NOMO-1 (cell line): ENCODE measurements around the gene MAS1L.
"Not testable (repeated sequence)": the region's sequence is repeated elsewhere in the genome, so short reads cannot be mapped to it uniquely, and the experiment has no call there.

ENCODE experiments used
- DNase-seq, 2 experiments: peaks; one replicate each; lab custom pipeline; 2025; ENCODE audit not compliant: unreplicated experiment in 2 of 2; lab: John Stamatoyannopoulos, UW

MAS1L gene

DNA sequence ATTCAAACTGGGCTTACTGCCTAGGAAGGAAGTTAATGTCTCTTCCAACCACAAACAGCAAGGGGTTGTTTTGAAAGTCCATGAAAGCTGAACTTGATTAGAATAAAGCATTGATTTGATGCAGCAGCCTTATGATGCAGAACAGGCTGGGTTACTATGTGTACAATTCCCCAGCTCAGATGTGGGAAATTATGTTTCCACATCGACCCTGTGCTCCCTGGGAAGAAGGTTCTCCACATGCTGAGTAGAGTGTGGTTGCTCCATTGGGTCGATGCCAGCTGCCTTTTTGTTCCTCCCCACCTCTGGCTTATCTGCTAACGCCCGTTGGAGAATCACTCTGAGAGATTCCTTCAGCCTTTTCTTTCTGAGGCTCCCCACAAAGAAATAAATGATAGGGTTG is 1.2 kb downstream of the MAS1L start:
- no peak for DNase-seq

DNA sequence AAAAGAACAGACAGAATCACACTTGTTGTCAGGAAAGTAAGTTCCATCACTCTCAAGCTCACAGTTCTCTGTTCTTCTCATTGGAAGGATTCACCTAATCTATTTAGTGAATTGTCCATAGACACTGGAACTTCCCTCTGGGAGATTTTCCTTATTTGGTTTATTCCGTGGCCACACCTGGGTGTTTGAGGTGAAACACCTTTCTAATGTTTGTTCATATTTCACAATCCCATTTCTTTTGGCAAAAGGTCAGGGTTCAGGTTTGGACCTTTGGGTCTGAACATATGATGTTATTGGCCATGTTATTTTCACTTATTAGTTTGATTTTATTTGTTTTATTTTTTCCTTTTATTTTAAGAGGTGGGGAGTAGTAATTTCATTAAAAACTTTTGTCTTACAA is 4.0 kb downstream of the MAS1L start:
- DNase-seq, result no peak

DNA sequence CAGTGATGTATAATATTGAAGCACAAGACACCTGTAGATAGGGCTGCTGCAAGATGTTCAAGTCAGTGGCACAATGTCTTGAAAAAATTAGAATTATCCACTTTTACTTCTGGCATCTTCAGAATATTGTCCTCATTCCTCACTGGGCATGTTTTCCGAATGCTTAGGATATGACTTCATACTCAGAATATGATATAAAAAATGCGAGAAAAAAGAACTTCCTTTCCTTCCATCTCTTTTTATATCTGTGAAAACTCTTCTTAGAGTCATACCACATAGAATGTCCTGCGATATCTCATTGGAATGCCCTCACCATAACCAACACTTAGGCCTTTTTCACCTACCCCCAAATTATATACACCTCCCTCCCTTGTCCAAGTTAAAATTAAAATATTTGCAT is 4.6 kb downstream of the MAS1L start:
- no peak for DNase-seq

DNA sequence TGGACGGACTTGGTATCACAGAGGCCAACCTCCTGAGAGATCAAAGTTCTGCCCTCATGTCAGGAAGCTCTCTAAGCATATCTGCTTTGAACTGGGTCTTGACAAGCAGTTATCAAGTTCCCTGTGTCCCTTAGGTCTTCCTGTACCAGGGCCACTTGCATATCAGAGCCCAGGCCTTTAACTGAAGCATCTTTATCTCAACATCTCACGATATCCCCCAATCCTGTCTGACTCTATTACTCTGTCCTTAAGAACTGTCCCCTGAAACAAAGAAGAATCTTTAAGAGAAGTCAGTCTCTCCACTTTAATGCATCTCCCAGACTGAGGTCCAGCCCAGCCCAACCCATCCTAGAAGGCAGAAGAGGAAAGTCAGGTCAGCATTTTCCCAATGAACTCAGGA is 8.2 kb downstream of the MAS1L start:
- no peak for DNase-seq

DNA sequence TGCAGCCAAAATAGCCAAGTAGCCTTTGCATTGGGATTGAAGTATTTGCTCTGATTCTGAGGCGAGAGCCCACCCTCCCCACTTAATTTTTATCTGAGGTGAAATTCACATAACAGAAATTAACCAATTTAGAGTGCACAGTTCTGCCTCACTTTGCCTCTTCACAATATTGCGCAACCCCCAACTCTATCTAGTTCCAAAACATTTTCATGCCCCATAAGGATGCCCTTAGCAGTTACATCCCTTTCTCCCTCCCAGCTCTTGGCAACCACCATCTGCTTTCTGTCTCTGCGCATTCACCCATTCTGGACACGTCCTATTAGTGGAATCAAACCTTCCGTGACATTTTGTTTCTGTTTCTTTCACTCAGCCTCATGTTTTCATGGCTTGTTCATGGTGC is 9.0 kb downstream of the MAS1L start:
- DNase-seq, result no peak

DNA sequence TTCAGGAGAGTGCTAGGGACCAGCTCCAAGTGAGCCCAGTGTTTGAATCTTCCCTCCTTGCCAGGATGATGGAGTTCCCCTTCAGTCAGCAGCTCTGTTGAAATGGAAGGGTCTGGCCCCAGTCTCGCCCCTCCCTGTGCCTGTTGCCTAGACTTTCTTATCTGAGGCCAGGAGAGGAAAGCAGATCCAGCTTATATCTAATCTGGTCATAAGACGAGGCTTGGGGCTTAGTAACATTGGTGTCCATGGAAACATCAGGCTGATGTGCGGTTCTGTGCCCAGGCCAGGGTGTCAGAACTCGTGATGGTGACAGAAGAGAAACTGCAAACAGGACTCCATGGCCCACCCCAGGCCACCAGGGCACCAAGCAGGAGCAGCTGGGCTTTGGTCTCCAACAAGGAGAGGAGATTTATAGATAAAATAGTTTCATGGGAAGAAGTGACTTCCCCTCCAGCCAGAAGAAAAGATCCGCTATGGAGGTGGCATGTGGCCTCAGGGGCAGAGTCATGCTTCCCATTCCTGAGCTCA is 9.8 kb downstream of the MAS1L start:
- no peak for DNase-seq

DNA sequence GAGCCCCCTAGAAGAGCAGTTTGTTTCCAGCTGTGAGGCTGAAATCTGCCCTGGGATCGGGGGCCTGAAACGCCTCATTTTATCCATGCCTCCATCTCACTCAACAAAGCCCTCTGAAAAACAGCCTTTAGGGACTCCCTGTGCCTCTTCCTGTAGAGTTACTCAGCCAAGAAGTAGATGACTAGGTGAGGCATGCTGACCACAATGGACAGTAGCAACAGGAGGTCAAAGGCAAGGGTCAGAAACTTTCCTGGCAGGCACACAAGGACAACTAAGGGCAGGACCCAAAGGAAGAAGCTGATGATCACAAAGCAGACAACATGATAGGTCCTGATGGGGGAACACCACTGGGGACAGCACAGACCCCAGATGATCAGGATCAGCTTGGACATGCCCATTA is 12.8 kb downstream of the MAS1L start:
- DNase-seq, result no peak

DNA sequence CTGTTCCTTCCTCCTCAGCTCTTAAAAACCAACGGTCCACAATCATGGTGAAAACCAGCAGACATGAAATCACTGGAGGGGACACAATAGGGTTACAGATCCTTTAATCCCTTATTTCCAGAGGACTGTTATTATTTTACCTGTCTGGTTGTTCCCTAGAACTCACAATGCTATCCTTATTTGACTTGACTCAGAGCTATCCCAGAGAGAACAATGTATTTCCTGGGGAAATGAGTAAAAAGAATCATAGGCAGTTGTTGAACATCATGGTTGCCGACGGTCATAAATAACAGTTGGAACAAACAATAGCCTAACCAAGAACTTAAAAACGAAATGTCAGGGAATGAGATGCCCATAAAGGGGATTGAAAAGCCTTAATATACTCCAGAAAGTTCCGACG is 21.5 kb downstream of the MAS1L start:
- no peak for DNase-seq

DNA sequence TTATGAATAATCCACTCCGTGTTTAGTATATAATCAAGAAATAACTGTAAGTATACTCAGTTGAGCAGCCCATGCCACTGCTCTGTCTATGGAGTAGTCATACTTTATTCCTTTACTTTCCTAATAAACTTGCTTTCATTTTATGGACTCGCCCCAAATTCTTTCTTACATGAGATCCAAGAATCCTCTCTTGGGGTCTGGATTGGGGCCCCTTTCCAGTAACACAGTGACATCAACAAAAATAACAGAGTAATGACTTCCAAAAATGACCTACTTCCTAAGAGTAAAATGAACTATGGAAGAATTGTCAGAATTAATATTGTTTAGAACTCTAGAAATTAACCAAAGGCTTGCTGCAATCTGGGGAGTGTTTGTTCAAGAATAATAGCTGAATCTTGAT is 22.0 kb downstream of the MAS1L start:
- no peak for DNase-seq

DNA sequence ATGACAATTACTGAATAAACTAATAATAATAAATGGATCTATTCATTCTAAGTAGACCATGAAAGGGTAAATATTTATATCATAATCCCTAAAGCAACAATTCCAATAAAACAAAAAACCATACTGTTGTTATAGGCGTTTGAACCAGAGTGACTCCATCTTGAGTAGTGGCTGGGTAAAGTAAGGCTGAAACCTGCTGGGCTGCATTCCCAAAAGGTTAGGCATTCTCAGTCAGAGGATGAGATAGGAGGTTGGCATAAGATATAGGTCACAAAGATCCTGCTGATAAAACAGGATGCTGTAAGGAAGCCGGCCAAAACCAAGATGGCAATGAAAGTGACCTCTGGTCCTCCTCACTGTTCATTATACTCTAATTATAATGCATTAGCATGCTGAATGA is 22.5 kb downstream of the MAS1L start:
- DNase-seq, result no peak

DNA sequence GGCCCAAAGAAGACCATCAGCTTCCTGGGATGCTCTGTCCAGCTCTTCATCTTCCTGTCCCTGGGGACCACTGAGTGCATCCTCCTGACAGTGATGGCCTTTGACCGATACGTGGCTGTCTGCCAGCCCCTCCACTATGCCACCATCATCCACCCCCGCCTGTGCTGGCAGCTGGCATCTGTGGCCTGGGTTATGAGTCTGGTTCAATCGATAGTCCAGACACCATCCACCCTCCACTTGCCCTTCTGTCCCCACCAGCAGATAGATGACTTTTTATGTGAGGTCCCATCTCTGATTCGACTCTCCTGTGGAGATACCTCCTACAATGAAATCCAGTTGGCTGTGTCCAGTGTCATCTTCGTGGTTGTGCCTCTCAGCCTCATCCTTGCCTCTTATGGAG is 25.7 kb downstream of the MAS1L start:
- DNase-seq, result no peak

DNA sequence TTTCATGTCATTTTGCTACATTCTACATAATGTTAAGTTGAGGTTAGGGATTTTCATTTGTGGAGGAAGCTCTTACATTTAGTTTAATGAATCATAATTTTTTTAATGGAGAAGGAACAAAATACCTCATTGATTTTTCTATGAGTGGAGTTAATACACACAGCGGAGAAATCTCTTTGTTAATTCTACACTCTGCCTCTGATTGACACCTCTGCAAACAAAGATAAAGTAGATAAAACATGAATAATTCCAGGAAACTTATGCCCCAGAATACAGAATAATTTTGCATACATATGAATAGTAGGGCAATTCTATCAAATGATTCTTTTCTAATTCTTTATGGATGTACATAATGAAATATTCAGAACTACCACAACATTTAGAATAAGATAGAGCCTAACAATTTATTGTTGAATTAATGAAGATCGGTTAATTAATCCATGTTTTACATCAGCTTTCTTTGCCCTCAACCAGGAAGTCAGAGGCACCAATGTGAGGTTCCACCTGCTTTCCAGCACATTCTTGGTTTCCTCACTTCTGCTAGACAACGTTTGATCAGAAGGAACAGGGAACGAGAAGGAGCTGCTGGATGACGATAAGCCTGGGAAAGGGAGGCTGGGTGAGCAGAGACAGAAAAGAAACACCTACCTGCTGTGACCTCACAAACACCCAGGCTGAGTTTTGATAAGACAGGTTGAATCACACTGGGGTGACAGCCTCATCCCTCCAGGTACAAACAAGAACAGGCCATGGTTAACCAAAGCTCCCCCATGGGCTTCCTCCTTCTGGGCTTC is 26.5 kb downstream of the MAS1L start:
- DNase-seq, result no peak

DNA sequence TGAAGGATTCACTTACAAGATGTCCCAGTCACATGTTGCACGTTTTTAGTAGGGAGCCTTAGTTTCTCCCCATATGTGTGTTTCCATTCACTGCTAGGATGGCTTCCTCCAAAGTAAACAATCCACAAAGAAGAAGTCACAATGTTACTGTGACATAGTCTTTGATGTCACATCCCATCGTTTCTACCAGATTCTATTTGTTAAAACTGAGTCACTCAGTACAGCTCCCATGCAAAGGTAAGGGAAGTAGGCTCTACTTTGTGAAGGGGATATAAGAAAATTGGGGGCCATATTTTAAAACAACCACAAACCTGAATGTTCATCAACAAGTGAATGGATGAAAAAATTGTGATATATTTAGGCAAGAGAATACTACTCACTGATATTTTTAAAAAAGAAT is 30.8 kb downstream of the MAS1L start, which contains the start of the genes OR11A1 and OR2H1:
OR11A1 (minus strand) TSS at position 101 of the 400 bp plus-strand sequence. CDS start 29,430 bp downstream, outside the sequence.
OR2H1 (plus strand) TSS at position 185 of the 400 bp plus-strand sequence. CDS start 4,615 bp downstream, outside the sequence.
- DNase-seq, result no peak

DNA sequence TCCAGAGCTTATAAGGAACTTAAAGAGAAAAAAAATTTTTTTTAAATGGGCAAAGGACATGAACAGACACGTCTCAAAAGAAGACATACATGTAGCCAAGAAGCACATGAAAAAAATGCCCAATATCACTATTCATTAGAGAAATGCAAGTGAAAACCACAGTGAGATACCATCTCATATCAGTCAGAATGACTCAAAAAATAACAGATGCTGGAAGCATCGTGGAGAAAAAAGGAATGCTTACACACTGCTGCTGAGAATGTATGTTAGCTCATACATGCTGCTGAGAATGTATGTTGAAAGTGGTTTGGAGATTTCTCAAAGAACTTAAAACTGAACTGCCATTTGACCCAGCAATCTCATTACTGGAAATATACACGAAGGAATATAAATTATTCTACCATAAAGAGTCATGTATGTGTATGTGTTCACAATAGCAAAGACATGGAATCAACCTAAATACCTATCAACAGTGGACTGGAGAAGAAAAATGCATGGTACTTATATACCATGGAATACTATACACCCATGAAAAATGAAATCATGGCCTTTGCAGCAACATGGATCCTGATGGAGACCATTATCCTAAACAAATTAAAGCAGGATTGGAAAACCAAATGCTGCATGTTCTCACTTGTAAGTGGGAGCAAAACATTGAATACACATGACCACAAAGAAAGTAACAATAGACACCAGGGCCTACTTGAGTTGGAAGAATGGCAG is 36.1 kb downstream of the MAS1L start:
- DNase-seq, result no peak

DNA sequence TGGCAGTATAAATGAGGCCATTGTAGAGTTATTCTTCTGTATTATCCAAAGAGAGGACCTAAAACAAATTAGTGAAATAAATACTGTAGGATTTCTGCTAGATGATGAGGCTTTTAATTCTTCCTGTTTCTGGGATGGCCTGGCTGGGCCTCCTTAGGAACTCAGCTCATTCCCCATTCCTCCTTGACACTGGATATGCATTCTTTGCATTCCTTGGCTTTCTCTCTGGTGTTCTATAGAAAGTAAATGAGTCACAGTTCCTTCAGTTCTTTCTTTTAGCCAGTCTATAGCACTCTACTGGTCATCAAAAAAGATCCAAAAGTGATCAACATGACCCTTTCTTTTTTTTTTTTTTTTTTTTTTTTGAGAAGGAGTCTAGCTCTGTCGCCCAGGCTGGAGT is 40.1 kb downstream of the MAS1L start:
- DNase-seq, result no peak

DNA sequence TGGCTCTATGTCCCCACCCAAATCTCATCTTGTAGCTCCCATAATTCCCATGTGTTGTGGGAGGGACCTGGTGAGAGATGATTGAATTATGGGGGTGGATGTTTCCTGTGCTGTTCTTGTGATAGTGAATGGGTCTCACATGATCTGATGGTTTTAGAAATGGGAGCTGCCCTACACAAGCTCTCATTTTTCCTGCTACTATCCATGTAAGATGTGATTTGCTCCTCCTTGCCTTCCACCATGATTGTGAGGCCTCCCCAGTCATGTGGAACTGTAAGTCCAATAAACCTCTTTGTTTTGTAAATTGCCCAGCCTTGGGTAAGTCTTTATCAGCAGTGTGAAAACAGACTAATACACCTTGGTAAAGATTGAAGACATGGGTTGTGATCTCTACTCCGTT is 43.7 kb downstream of the MAS1L start:
- not testable (repeated sequence) for DNase-seq

DNA sequence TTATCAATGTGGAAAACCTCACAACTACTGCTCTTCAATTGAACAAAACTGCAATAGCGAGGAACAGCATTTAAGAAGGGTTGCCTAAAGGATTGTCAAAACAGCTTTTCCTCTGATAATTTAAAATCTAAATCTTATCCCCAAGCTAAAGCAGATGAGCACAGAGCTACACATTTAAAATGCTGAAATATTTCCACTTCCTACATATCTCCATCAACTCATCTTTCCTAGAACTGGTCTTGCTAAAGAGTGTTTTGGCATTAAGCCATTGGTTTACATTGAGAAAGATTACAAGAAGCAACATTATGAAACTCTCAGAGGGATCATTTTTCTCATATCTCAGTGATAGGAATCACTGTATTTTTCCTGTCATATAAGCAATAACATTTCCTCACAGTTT is 45.0 kb downstream of the MAS1L start:
- DNase-seq, result no peak

DNA sequence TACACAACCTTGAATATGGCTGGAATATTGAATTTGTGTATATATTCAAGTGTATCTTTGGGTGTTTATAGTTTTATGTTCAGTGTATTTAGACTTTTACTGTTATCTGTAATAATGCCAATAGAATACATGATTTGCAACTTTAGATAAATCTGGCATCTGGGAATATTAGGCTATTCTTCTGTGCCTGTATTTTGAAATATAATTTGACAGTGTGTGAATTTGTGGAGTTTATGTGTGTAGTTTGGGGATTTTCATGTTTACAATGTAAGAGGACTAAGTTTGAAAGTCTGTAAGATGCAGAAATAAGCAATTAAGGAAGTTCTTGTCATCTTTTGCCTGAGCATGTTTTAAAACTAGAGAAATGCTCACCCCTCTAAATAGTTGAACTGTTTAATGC is 48.8 kb downstream of the MAS1L start, which contains the start of gene OR10C1:
OR10C1 (plus strand) TSS at position 301 of the 400 bp plus-strand sequence. CDS start 710 bp downstream, outside the sequence.
- no peak for DNase-seq

DNA sequence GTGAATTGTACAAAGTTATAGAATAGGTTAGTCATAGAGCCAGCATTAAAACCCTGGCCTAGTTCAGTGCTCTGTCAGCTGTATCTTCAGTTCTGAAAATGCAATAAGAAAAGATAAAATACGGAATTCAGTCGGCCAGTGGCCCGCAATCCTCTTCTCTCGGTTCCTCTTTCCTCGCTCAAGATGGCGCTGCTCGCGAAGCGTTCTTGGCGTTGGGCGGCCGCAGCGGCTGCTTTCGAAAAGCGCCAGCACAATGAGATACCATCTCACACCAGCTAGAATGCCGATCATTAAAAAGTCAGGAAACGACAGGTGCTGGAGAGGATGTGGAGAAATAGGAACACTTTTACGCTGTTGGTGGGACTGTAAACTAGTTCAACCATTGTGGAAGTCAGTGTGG is 51.0 kb downstream of the MAS1L start:
- DNase-seq, result peak in 1 of 2 experiments; percentile 3
